GM13976 (cell line): ENCODE results near the gene WIPI1.

Experiments used
- DNase-seq: peaks from one replicate; pipeline ENCODE4 v3.0.0; 2012; ENCODE audit warnings: low spot score
- CTCF ChIP-seq: IDR thresholded peaks from 2 replicates; pipeline ENCODE4 v1.5.1; 2012; ENCODE audit warnings: borderline replicate concordance, mild to moderate bottlenecking; ENCODE audit not compliant: insufficient read depth; ENCODE audit errors: extremely low read depth, missing control alignments, control extremely low read depth
- in situ Hi-C: fragments of 300-500 bp; cut with MboI; formaldehyde crosslinking; loops from one replicate; pipeline ENCODE4 v1.12.0; 2022; ENCODE audit warnings: low sequenced_read_pairs, mixed read lengths, inconsistent platforms; ENCODE audit not compliant: unreplicated experiment

WIPI1 gene

GRCh38 chr17:68403122-68403521, 54.2 kb downstream of the WIPI1 start:
- no peak for DNase-seq
- in situ Hi-C loops, result no loop called here
- no peak for TF ChIP-seq CTCF

GRCh38 chr17:68401288-68401687, 56.0 kb downstream of the WIPI1 start:
- in situ Hi-C loops, result no loop called here
- no peak for TF ChIP-seq CTCF

GRCh38 chr17:68400404-68400735, 56.9 kb downstream of the WIPI1 start:
- DNase-seq, result no peak
- in situ Hi-C loops, result no loop called here
- TF ChIP-seq CTCF, result no peak

More at GRCh38 chr17:68401288-68401687, 56.0 kb downstream of the WIPI1 start:
- no peak for DNase-seq

- TF ChIP-seq CTCF, result no peak
These were observed 57.5 kb downstream of the WIPI1 start for GRCh38 chr17:68399638-68400403.

GRCh38 chr17:68398691-68399637, 58.3 kb downstream of the WIPI1 start:
- in situ Hi-C loops, result no loop called here
- peak; percentile 87 for DNase-seq
- peak; percentile 79 for TF ChIP-seq CTCF

More at GRCh38 chr17:68399638-68400403, 57.5 kb downstream of the WIPI1 start:
- no peak for DNase-seq
- in situ Hi-C loops, result no loop called here

- no peak for TF ChIP-seq CTCF
- no peak for DNase-seq
- in situ Hi-C loops, result no loop called here
These were observed 60.2 kb downstream of the WIPI1 start for GRCh38 chr17:68397108-68397536.
